Measurements from ENCODE around the gene KCTD7.
"Not testable (repeated sequence)": the region's sequence is repeated elsewhere in the genome, so short reads cannot be mapped to it uniquely, and the experiment has no call there.

DNA sequence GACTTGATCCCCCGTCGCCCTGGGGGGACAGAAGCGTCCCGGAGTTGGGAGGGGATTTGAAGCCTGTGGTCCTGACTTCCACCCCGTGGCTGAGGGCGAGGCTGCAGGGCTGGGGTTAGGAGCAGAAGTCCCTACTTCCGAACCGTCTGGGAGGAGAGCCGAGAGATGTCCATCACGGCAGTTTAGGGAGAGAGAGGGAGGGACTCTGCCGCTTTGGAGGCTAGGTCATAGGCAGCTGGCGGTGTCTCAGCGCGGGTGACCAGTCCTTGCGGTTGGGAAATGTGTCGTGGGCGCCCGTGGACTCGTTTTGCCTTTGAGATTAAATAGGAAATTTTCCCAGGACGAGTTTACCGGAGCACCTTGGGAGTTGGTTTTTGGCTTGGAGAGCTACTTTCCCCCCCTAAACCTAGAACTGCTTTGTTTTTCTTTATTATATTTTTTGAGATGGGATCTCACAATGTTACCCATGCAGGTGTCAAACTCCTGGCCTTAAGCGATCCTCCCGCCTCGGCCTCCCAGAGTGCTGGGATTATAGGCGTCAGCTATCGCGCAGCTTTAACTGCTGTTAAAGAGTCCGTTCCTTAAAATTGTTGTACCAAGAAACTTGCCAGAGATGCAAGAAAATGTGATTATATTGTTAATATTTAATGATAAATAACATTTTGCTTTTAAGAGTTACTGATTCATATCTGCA, 26.6 kb downstream of the KCTD7 start:
- TF ChIP-seq, protein P1, sequence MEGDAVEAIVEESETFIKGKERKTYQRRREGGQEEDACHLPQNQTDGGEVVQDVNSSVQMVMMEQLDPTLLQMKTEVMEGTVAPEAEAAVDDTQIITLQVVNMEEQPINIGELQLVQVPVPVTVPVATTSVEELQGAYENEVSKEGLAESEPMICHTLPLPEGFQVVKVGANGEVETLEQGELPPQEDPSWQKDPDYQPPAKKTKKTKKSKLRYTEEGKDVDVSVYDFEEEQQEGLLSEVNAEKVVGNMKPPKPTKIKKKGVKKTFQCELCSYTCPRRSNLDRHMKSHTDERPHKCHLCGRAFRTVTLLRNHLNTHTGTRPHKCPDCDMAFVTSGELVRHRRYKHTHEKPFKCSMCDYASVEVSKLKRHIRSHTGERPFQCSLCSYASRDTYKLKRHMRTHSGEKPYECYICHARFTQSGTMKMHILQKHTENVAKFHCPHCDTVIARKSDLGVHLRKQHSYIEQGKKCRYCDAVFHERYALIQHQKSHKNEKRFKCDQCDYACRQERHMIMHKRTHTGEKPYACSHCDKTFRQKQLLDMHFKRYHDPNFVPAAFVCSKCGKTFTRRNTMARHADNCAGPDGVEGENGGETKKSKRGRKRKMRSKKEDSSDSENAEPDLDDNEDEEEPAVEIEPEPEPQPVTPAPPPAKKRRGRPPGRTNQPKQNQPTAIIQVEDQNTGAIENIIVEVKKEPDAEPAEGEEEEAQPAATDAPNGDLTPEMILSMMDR (IDR thresholded peaks at IDR 0.05; ENCODE audit: low read depth, low read length, poor library complexity, severe bottlenecking): peak; percentile 38
- TF ChIP-seq EZH2phosphoT487 (IDR thresholded peaks at IDR 0.05; ENCODE audit: borderline replicate concordance, low read length): not testable (repeated sequence)
